GM23338 (cell line): ENCODE measurements around the gene MAPKBP1. TPM values are rescaled to one million over a fixed set of nuclear protein-coding genes. Genes with fewer than 3 reads are reported as not detected.

Experiments
- CTCF ChIP-seq, 2 experiments: fragments of 200-600 bp in 1 of 2; sonication (generic) in 1 of 2; conservative IDR thresholded peaks; 2 replicates each; pipeline versions ENCODE4 v1.5.1 to v1.6.1; 2016 to 2017; ENCODE audit warnings: antibody characterized with exemption in 2 of 2, low read depth in 2 of 2, mild to moderate bottlenecking in 2 of 2, moderate library complexity in 1 of 2
- EZH2phosphoT487 ChIP-seq: fragments of 200-600 bp; sonication (generic); IDR thresholded peaks from one replicate; pipeline ENCODE4 v1.8.1; 2018; ENCODE audit warnings: antibody characterized with exemption; ENCODE audit not compliant: unreplicated experiment
- NANOG ChIP-seq: IDR thresholded peaks from 2 replicates; pipeline ENCODE4 v1.6.1; 2016; ENCODE audit warnings: antibody characterized with exemption, borderline replicate concordance
- POLR2AphosphoS5 ChIP-seq: IDR thresholded peaks from 2 replicates; pipeline ENCODE4 v1.6.1; 2016; ENCODE audit warnings: antibody characterized with exemption, low read depth
- ZNF114 ChIP-seq: fragments of 250-450 bp; sonication (Bioruptor Pico); IDR thresholded peaks from 2 replicates; pipeline ENCODE4 v1.5.0; 2020; ENCODE audit warnings: mild to moderate bottlenecking, moderate library complexity
- ZNF331 ChIP-seq: fragments of 250-450 bp; sonication (Bioruptor Pico); IDR thresholded peaks from 2 replicates; pipeline ENCODE4 v1.5.0; 2020; ENCODE audit warnings: low read depth, mild to moderate bottlenecking, moderate library complexity
- ZNF462 ChIP-seq: fragments of 250-450 bp; sonication (Bioruptor Pico); IDR thresholded peaks from 2 replicates; pipeline ENCODE4 v1.5.0; 2020; ENCODE audit warnings: mild to moderate bottlenecking, moderate library complexity
- polyA plus RNA-seq: library from polyadenylated mRNA; unstranded; fragments of >200 nt; fragmentation: Nextera tagmentation; extraction: Ambion mirVana; gene quantifications from 2 replicates; pipeline ENCODE4 v1.2.1, GENCODE V29; 2016
- total RNA-seq: library from RNA; depleted of rRNA; stranded (reverse); fragments of >200 nt; shearing (Covaris generic); gene quantifications from 2 replicates; pipeline ENCODE4 v1.2.3, GENCODE V29; 2014
- TF ChIP-seq, protein P1 (sequence below): IDR thresholded peaks from 2 replicates; pipeline ENCODE4 v1.6.1; 2016; ENCODE audit warnings: antibody characterized with exemption

The MAPKBP1 gene
- total and polyA plus RNA-seq, 2 experiments from 2014 or later, result 1.9 to 8.9 TPM

DNA sequence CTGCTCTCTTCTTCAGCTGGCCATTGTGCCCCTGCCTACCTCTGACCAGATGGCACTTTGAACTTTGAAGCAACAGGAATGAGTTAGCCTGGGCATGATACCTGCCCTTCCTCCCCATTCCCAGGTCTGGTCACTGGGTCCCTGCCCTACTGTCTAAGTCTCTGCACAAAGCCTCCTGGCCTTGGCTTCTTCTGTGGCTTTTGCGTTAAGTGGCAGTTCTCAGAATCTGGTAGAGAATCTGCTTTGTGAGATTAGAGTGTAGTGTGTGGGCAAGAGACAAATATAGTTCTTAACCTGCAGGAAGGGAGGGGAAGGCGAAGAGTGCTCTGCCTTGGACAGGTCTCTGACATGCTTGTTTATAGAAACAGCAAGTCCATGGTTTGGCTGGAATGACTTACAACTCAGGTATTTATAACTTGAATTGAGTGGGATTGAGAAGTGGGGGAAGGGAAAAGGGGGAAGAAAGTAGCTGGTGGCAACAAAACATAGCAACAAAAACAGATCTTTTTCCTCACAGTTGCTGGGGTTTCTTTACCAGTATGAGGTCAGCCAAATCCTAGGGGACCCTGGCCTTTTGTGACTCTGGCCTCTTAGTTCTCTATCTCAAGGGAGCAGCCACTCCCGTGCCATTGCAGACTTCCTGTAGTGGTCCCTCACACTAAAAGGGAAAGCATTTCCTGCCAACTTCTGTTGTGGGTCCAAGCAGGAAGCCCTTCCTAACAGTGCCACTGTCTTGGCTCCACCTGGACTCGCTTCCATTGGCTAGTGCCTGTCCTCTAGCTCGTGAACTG is 16.7 kb downstream of the MAPKBP1 start (continued):
- no peak for TF ChIP-seq ZNF462 (CRISPR knock-in tag)
- TF ChIP-seq NANOG, result no peak
- TF ChIP-seq ZNF331 (CRISPR knock-in tag), result no peak
- TF ChIP-seq ZNF114 (CRISPR knock-in tag), result no peak
- no peak for TF ChIP-seq POLR2AphosphoS5
- TF ChIP-seq, protein P1, sequence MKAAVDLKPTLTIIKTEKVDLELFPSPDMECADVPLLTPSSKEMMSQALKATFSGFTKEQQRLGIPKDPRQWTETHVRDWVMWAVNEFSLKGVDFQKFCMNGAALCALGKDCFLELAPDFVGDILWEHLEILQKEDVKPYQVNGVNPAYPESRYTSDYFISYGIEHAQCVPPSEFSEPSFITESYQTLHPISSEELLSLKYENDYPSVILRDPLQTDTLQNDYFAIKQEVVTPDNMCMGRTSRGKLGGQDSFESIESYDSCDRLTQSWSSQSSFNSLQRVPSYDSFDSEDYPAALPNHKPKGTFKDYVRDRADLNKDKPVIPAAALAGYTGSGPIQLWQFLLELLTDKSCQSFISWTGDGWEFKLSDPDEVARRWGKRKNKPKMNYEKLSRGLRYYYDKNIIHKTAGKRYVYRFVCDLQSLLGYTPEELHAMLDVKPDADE, result no peak
- no peak for TF ChIP-seq EZH2phosphoT487
- TF ChIP-seq CTCF (conservative IDR thresholded peaks at IDR 0.05; ENCODE audit: low read depth in 2 of 2), result no peak
